GM21529 (cell line): ENCODE measurements around the gene CAMTA1.
"Not testable (repeated sequence)": the region's sequence is repeated elsewhere in the genome, so short reads cannot be mapped to it uniquely, and the experiment has no call there.

ENCODE experiments used
- ATAC-seq: cut with Tn5 transposase; IDR thresholded peaks from one replicate; pipeline ENCODE4 v1.9.1; 2021; ENCODE audit not compliant: unreplicated experiment

Gene CAMTA1

GRCh38 chr1:7319196-7319595, 533.9 kb downstream of the CAMTA1 start:
- ATAC-seq, result no peak

DNA sequence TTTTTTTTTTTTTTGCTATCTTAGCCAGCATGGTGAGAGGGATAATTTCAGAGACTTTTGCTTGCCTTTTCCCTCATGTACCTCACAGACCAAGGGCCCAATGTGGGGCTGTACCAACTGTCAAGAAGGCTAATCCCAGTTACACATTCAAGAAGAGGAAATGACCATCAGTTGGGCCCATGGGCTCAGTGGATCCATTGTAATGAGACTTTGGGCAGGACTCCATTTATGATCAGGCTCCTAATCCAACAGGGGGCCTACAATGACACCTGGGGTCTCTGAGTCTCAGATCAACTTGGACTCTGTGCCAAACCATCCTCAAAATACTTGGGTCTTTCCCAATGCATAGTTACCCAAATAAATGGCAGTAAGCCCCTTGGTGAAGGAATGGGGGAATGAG, 535.4 kb downstream of the CAMTA1 start:
- ATAC-seq, result no peak

DNA sequence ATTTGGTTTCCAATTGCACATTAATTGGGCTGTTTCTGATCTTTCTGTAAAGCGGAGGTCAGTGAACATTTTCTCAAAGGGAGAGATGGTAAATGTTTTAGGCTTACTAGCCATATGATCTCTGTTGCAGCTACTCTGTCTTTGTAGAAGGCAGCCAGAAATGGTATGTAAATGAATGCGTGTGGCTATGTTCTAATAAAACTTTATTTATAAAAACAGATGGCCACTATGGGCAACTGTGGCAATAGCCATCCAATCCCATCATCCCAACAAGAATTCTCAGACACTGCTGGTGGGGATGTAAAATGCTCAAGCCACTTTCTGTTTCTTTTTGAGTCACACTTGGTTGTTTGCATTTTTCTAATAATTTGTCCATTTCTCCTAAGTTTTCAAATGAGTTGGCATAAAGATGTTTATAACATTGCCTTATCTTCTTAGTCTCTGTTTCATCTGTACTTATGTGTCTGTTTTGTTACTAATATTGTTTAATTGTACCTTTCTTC, 537.1 kb downstream of the CAMTA1 start:
- ATAC-seq, result no peak

DNA sequence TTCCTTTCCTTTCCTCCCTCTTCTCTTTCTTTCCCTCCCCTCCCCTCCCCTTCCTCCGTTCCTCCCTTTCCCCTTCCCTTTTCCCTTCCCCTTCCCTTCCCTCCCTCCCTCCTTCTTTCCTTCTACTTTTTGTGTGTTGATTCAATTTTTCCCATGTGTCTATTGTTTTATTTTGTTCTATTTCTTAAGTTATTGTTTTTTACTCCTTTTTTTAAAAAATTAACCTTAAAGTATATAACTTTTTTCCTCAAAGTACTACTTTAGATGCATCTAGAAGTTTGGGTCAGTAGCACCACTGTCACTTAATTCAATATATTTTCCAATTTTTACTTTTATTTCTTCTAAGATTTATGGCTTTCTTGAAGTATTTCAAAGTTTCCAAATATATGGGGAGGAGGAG, 537.7 kb downstream of the CAMTA1 start:
- no peak for ATAC-seq

DNA sequence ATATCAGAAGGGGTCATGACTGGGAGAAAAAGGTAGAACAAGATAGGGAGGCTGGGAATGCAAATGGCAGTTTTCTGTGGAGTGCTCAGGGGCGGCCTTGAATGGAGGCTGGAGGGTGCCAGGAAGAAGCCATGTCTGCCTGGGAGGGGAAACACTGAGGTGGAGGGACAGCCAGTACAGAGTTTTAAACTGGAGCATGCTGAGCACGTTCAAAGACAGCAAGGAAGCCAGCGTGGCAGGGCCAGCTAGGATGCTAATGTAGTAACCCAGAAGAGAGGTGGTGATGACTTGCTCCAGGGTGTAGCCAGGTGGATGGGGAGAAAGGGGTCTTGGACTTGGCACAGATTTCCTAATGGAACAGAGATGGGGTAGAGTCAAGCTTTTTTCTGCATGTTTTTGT, 540.0 kb downstream of the CAMTA1 start:
- ATAC-seq, result no peak

DNA sequence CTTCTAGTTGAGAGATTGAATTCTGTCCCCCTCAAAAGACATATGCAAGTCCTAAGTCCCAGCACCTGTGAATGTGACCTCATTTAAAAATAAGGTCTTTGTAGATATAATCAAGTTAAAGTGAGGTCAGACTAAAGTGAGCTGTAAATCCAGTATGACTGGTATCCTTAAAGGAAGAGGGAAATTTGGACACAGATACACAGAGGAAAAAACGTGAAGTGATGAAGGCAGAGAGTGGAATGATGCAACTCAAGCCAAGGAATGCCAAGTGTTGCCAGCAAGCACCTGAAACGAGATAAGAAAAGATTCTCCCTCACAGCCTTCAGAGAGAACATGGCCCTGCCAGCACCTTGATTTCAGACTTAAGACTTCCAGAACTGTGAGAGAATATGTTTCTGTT, 541.1 kb downstream of the CAMTA1 start:
- ATAC-seq, result no peak

GRCh38 chr1:7327849-7328248, 542.6 kb downstream of the CAMTA1 start:
- ATAC-seq, result no peak

- ATAC-seq, result no peak
Observed at GRCh38 chr1:7329868-7330615, 544.8 kb downstream of the CAMTA1 start.

GRCh38 chr1:7330726-7331125, 545.5 kb downstream of the CAMTA1 start:
- ATAC-seq, result not testable (repeated sequence)

DNA sequence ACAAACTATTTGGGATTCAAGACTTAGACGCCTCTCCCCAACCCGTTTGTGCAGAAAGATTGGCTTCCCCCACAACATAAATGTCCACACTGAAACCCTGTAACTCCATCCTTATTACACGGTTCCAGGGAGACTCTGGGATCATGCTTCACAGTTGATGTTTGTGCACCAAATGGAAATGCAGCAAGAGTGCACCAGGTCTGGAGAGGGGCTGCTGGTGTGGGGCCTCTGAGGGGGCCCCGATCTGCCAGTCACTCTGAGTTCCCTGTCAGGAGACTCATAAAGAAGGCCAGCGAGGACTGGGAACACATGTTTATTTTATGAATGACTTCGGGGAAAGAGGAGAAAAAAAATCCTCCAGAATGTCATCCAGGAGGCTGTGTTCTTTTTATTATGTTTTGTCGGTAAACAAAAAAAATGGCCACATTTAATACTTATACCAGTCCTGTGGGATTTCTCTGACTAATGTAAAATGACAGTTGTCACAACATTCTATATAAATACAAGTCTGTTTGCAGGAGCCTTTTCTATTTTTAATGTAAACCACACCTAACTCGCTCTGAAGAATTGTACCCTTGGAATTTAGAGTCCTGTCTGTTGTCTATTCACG, 546.8 kb downstream of the CAMTA1 start:
- ATAC-seq, result no peak

- ATAC-seq, result no peak
Observed at GRCh38 chr1:7333094-7333493, 547.8 kb downstream of the CAMTA1 start.

GRCh38 chr1:7333620-7334019, 548.4 kb downstream of the CAMTA1 start:
- no peak for ATAC-seq

DNA sequence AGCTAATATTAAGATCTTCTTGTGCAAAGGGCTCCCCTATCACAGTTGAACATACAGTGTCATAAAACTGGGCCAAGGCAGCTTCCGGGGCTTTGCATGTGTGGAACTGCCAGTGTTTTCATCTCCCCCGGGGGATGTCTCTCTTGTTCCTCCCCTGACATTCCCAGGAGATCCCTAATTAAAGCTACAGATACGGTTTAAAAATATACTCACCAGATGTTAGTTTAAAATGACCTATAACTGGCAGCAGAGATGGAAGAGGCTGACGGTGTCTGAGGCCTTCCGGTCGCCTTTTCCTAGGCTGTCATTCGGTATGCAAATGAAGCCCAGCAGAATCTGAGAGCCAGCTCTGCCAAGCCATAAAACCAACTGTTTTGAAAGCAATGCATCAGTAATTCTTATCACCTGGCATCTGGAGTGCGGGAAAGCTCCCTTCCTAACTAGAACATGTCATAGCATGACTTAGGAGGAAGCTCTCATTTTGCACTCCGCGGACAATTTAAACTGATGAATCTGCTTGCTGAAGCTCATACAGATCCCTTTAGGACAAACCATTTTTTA, 549.3 kb downstream of the CAMTA1 start:
- ATAC-seq, result no peak

DNA sequence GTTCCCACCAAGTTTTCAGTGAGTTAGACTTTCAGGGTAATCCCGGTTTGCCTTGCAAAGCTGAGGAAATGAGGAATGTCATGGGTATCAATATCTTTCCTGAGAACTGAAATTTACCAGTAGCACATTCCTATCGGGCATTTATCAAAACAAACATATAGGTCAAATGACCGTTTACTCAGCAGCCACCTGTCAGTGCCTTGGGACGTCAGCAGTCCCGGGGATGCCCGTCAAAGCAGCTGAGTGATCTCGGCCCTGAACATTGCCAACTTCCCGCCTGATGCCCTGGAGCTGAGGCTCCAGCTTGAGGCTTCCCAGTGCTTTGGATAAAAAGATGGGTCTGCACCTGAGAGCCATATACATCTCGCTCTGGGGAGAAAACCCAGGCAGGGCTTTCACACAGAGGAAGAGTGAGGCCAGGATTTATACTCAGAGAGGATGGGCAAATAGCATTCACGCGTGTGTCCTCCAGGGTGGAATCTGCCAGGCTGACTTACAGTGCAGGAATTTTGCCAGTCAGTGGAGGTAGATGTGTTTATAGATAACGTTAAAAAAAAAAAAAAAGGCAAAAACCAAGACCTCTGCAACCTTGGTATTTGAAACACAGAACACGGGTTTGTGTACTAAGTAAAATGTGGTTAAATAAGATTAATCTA, 550.1 kb downstream of the CAMTA1 start:
- ATAC-seq, result no peak

DNA sequence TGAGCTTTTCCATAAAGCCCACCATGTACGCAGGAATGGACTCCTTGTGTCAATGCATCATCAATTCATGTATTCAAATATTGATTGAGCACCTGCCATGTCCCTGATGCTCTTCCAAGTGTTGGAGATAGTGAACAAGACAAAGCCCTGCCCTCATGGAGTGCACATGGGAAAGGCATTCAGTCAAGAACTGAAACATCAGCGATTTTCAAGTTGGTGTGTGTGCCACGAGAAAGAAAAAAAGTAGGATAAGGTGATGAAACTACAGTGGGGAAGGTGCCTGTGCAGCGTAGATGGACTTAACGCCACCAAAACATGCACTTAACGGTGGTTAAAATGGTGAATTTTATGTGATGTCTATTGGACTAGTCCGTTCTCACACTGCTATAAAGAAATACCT, 553.2 kb downstream of the CAMTA1 start:
- ATAC-seq, result no peak

- ATAC-seq, result no peak
Observed at GRCh38 chr1:7339014-7339413, 553.8 kb downstream of the CAMTA1 start.

DNA sequence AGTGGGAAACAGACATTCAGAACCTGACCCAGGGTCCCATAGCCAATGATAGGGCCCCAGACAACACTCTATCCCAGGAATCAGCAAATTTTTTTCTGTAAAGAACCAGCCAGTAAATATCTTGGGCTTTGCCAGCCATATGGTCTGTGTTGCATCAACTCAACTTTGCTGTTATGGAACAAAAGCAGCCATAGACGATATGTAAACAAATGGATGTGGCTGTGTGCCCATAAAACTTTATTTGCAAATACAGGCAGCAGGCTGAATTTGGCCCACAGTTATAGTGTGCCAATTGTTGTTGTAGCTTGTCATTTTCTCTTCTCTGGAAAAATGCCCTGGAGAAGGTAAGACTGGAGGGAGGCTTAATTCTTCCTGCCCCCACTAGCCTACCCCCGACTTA, 554.7 kb downstream of the CAMTA1 start:
- ATAC-seq, result no peak

- no peak for ATAC-seq
Observed at GRCh38 chr1:7341145-7341905, 556.1 kb downstream of the CAMTA1 start.

- no peak for ATAC-seq
Observed at GRCh38 chr1:7343882-7344281, 558.6 kb downstream of the CAMTA1 start.

DNA sequence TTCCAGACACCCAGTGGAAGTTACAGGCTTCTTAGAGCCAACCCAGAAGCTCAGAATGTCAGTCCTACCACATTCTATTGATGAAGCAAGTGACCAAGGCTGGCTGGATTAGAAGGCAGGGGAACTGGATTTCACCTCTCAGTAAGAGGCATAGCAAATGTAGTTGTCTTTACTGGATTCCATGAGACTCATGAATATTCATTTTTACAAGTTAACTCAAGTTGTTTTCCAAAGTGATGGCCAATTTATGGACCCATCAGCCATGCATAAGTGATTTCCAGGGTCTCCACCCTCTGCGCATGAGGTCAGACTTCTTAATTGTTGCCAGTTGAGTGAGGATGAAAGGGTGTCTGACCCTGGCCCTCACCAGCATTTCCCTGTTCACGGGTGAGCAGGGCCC, 559.0 kb downstream of the CAMTA1 start:
- ATAC-seq, result no peak

DNA sequence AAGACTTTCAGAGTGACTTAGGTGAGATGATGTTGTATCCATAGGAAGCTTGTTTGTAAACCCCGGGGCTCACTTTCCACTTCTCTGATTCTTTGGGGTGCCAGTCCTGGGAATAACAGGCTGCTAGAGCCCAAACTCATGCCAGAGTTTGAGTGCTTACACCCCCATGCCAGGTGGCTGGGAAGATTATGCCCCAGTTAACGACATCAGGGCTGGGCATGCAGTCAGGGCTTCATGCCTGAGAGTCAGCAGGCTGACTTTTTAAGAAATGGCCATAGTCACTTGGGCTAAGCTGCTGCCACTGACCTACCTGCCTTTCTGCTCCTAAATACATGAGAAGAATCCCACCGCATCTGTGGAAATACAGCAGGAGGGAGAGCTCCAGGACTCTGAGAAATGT, 560.3 kb downstream of the CAMTA1 start:
- ATAC-seq, result no peak
